Measurements from ENCODE around the gene NIT2.
A peak's percentile ranks its signal among the peaks of the same experiment; 100 is the strongest.

NIT2 gene

DNA sequence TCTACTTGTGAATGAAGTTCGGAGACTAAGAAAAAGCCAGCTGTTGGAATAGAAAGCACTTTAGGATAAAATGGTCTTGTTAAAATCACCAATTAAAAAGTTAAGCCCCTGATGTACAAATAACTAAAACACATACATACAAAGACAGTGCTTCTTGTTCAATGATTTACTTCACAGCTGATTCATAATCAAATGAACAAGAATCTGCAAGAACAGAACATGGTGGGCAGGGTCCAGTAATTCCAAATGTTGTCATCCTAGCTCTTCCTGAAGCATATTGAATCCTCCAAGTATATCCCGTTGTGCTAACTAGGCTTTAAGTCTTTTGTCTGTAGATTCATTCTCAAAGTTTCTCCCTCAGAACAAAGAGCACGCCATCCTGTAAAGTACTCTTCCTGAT is 24.5 kb downstream of the NIT2 start:
- TF ChIP-seq POLR2A (IDR thresholded peaks at IDR 0.05; ENCODE audit: low read depth, low read length), result no peak
- no peak for FAIRE-seq
- DNase-seq (ENCODE audit: insufficient read length, low spot score), result no peak

GRCh38 chr3:100360757-100361496 is 26.4 kb downstream of the NIT2 start:
- no peak for DNase-seq (ENCODE audit: insufficient read length, low spot score)
- FAIRE-seq, result no peak
- no peak for TF ChIP-seq POLR2A (IDR thresholded peaks at IDR 0.05; ENCODE audit: low read depth, low read length)

DNA sequence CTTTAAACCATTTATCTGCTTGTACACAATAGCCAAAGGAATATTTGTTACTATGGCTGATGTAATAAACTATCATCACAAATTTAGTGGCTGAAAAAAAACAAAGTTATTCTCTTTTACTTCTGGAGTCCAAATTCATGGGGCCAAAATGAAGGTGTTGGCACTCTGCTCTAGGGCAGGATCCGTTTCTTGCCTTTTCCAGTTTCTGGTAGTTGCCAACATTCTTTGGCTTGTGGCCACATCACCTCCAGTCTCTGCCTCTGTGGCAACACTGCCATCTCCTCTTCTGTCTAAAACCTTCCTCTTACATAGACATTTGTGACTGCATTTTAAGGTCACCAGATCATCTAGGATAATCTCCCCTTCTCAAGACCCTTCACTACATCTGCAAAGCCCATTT is 27.3 kb downstream of the NIT2 start:
- DNase-seq (ENCODE audit: insufficient read length, low spot score) (no peak), FAIRE-seq (no peak)
- no peak for TF ChIP-seq POLR2A (IDR thresholded peaks at IDR 0.05; ENCODE audit: low read depth, low read length)

- FAIRE-seq, result no peak
- no peak for DNase-seq (ENCODE audit: insufficient read length, low spot score)
Observed at GRCh38 chr3:100364421-100364820, 29.9 kb downstream of the NIT2 start.

GRCh38 chr3:100366424-100366823 is 31.9 kb downstream of the NIT2 start:
- DNase-seq (ENCODE audit: insufficient read length, low spot score) (no peak), FAIRE-seq (no peak)
- no peak for TF ChIP-seq POLR2A (IDR thresholded peaks at IDR 0.05; ENCODE audit: low read depth, low read length)

More at GRCh38 chr3:100364421-100364820, 29.9 kb downstream of the NIT2 start:
- TF ChIP-seq POLR2A (IDR thresholded peaks at IDR 0.05; ENCODE audit: low read depth, low read length), result no peak

DNA sequence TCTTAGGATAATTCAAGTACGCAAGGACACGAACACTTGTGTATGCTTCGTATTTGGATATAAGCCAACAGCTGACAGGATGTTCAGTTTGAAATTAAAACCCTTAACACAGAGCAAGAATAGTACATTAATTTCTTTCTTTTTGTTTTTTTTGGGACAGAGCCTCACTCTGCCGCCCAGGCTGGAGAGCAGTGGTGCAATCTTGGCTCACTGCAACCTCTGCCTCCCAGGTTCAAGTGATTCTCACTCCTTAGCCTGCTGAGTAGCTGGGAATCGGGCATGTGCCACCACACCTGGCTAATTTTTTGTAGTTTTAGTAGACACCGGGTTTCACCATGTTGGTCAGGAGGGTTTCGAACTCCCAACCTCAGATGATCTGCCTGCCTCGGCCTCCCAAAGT is 33.9 kb downstream of the NIT2 start:
- no peak for TF ChIP-seq POLR2A (IDR thresholded peaks at IDR 0.05; ENCODE audit: low read depth, low read length)
- DNase-seq (ENCODE audit: insufficient read length, low spot score) (no peak), FAIRE-seq (no peak)

DNA sequence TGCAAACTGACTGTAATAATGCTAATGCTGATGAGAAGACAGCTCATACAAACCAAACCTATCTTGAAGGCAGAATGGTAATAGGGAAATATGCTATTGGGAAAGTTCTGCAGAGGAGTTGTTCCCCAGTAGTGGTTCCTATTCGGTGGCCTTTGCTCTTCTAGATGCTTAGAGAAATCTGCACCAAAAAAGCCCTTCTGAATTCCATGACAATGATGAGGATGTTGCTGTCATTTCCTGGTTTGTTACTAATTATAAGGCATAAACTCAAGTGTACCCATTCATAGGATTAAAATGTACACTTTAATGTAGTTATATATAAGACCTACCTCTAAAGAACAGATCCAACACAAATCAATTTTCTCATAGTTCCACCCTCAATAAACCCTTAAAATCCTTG is 36.2 kb downstream of the NIT2 start:
- TF ChIP-seq POLR2A (IDR thresholded peaks at IDR 0.05; ENCODE audit: low read depth, low read length), result no peak
- no peak for DNase-seq (ENCODE audit: insufficient read length, low spot score)
- FAIRE-seq, result no peak

DNA sequence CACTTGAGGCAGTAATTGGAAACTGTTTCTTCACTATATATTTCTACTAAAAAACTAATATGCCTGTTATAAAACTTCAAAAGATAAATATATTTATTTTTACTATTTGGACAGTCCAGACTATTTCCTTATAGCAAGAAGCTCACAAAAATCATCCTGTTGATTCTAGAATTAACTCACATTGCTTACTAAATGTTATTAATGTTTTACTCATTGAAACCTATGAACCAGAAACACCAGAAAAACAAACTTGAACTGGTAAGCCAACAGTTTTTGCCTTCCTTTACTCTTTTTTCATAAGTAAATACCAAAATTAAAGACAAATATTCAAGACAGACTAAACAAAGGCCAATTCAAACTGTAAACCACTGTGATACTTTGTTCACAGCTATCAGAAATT is 40.0 kb downstream of the NIT2 start:
- DNase-seq (ENCODE audit: insufficient read length, low spot score), result no peak
- no peak for TF ChIP-seq POLR2A (IDR thresholded peaks at IDR 0.05; ENCODE audit: low read depth, low read length)
- no peak for FAIRE-seq

GRCh38 chr3:100376301-100376700 is 41.7 kb downstream of the NIT2 start:
- no peak for TF ChIP-seq POLR2A (IDR thresholded peaks at IDR 0.05; ENCODE audit: low read depth, low read length)
- FAIRE-seq, result no peak
- no peak for DNase-seq (ENCODE audit: insufficient read length, low spot score)

DNA sequence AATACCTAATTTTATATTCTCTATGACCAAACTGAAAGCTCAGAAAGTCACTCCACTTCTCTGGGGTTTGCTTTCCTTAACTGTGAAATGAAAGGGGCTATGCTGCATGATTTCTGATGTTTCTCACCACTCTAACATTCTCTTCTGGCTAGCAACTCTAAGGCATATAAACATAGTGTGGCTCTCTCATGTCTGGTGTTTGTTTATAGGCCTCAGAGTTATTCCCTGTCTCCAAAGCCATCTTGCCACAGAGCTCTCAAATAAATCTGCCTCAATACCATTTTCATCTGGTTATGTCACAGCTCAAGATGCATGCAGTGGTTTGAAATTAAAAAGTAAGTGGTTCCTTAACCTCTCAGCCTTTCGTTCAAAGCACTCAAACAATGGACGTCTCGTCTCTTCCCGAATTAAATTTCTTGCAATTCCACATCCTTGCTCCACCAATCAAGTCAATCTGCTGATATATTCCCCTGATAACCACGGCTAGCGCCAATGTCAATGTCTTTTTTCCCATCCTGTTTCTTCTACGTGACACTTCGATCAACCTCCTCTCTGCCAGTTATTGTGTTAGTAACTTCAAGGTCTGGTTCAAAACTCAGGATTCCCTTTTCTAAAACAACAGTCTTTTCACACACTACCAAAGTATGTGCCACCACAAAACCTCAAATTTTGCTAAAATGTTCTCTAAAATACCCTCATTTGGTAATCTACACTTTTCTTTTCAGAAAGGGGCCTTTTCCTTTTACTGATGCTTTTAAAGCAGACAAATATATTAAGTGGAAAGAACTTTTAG is 50.4 kb downstream of the NIT2 start:
- FAIRE-seq (peak; percentile 36), DNase-seq (ENCODE audit: insufficient read length, low spot score) (no peak)
- TF ChIP-seq POLR2A (IDR thresholded peaks at IDR 0.05; ENCODE audit: low read depth, low read length), result no peak

GRCh38 chr3:100386437-100387074 is 52.0 kb downstream of the NIT2 start:
- no peak for DNase-seq (ENCODE audit: insufficient read length, low spot score)
- TF ChIP-seq POLR2A (IDR thresholded peaks at IDR 0.05; ENCODE audit: low read depth, low read length), result no peak
- peak; percentile 48 for FAIRE-seq

DNA sequence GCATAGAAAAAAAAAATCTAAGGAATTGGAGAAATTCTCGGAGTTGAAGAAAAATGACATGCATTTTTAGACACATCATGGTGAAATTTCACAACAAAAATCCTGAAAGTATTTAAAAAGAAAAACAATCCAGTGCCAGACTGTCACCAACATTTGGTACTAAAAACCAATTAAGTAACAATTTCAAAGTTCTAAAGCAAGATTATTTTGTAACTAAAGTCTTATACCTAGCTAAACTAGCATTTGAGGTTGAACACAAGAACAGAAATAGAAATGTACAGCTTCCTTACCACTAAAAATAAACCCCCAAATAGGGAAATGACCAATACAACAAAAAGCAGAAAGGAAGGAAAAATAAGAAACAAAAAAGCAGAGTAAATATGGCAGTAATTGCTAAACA is 54.5 kb downstream of the NIT2 start:
- no peak for TF ChIP-seq POLR2A (IDR thresholded peaks at IDR 0.05; ENCODE audit: low read depth, low read length)
- no peak for DNase-seq (ENCODE audit: insufficient read length, low spot score)
- no peak for FAIRE-seq

GRCh38 chr3:100395679-100396431 is 61.3 kb downstream of the NIT2 start:
- no peak for FAIRE-seq
- DNase-seq (ENCODE audit: insufficient read length, low spot score), result no peak
- no peak for TF ChIP-seq POLR2A (IDR thresholded peaks at IDR 0.05; ENCODE audit: low read depth, low read length)

DNA sequence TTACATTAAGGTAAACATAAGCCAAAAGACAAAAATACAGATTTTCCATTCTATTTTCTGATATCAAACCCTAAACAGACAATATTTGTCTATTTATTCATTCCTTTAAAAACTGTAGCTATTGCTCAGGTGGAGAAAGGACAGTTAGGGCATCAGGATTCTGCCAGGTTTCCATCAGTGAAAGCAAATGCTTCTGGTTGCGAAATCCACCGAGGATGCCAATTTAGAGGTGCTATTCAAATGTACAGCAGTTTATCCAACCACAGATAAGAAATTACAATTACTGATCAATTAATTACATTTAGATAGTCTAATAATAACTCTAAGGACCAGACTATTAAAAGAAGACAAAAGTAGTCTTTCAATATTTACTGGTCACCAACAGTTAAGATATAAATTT is 62.4 kb downstream of the NIT2 start:
- no peak for DNase-seq (ENCODE audit: insufficient read length, low spot score)
- TF ChIP-seq POLR2A (IDR thresholded peaks at IDR 0.05; ENCODE audit: low read depth, low read length), result no peak
- FAIRE-seq, result no peak
